Putamen (tissue), 1 donor: ENCODE measurements around the gene ADSS2.
"Not testable (repeated sequence)": the region's sequence is repeated elsewhere in the genome, so short reads cannot be mapped to it uniquely, and the experiment has no call there.

Experiments used
- DNase-seq: peaks from one replicate; pipeline ENCODE4 v3.0.0-alpha.2; 2016; ENCODE audit warnings: low spot score

The ADSS2 gene

GRCh38 chr1:244365809-244366208 lies 85.9 kb downstream of the ADSS2 start:
- no peak for DNase-seq

DNA sequence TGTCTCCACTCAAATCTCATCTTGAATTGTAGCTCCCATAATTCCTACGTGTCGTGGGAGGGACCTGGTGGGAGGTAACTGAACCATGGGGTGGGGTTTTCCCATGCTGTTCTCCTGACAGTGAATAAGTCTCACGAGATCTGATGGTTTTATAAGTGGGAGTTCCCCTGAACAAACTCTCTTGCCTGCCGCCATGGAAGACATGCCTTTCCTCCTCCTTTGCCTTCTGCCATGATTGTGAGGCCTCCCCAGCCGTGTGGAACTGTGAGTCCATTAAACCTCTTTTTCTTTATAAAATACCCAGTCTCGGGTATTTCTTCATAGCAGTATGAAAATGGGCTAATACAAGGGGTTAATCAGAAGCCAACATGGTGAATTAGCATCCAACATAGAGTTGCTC lies 86.4 kb downstream of the ADSS2 start:
- DNase-seq = not testable (repeated sequence)

- no peak for DNase-seq
Observed at GRCh38 chr1:244362476-244362875, 89.2 kb downstream of the ADSS2 start.

- DNase-seq = no peak
Observed at GRCh38 chr1:244361764-244362473, 89.8 kb downstream of the ADSS2 start.
